Measurements from ENCODE around the gene MTX3.

- TF ChIP-seq CTCF (IDR thresholded peaks at IDR 0.05 in 2 of 3, conservative IDR thresholded peaks at IDR 0.05 in 1 of 3; ENCODE audit: control insufficient read depth in 2 of 3, extremely low read depth in 1 of 3, insufficient read depth in 1 of 3, low read depth in 3 of 3, low read length in 3 of 3) (no peak), CREM (IDR thresholded peaks at IDR 0.05; ENCODE audit: low read depth) (no peak), MAX (IDR thresholded peaks at IDR 0.05; ENCODE audit: low read depth, low read length) (no peak), TAF1 (IDR thresholded peaks at IDR 0.05; ENCODE audit: borderline replicate concordance, low read depth, low read length) (no peak), POLR2A (IDR thresholded peaks at IDR 0.05; ENCODE audit: low read depth, low read length) (no peak), POLR2AphosphoS5 (IDR thresholded peaks at IDR 0.05; ENCODE audit: low read length) (no peak)
- TF ChIP-seq, protein P1, sequence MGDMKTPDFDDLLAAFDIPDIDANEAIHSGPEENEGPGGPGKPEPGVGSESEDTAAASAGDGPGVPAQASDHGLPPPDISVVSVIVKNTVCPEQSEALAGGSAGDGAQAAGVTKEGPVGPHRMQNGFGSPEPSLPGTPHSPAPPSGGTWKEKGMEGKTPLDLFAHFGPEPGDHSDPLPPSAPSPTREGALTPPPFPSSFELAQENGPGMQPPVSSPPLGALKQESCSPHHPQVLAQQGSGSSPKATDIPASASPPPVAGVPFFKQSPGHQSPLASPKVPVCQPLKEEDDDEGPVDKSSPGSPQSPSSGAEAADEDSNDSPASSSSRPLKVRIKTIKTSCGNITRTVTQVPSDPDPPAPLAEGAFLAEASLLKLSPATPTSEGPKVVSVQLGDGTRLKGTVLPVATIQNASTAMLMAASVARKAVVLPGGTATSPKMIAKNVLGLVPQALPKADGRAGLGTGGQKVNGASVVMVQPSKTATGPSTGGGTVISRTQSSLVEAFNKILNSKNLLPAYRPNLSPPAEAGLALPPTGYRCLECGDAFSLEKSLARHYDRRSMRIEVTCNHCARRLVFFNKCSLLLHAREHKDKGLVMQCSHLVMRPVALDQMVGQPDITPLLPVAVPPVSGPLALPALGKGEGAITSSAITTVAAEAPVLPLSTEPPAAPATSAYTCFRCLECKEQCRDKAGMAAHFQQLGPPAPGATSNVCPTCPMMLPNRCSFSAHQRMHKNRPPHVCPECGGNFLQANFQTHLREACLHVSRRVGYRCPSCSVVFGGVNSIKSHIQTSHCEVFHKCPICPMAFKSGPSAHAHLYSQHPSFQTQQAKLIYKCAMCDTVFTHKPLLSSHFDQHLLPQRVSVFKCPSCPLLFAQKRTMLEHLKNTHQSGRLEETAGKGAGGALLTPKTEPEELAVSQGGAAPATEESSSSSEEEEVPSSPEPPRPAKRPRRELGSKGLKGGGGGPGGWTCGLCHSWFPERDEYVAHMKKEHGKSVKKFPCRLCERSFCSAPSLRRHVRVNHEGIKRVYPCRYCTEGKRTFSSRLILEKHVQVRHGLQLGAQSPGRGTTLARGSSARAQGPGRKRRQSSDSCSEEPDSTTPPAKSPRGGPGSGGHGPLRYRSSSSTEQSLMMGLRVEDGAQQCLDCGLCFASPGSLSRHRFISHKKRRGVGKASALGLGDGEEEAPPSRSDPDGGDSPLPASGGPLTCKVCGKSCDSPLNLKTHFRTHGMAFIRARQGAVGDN (IDR thresholded peaks at IDR 0.05), result no peak
Observed at GRCh38 chr5:80025069-80025468, 34.0 kb upstream of the MTX3 start.

Measured in GM12878 (cell line).